NCI-H524 treated with DMSO at 0.1 percent for 48 hours (cell line): ENCODE data around the gene IFTAP.
A peak's percentile ranks its signal among the peaks of the same experiment; 100 is the strongest.
"Not testable (repeated sequence)": the region's sequence is repeated elsewhere in the genome, so short reads cannot be mapped to it uniquely, and the experiment has no call there.

Source experiments
- DNase-seq: peaks from one replicate; lab custom pipeline; 2025; lab: John Stamatoyannopoulos, UW

Gene IFTAP

DNA sequence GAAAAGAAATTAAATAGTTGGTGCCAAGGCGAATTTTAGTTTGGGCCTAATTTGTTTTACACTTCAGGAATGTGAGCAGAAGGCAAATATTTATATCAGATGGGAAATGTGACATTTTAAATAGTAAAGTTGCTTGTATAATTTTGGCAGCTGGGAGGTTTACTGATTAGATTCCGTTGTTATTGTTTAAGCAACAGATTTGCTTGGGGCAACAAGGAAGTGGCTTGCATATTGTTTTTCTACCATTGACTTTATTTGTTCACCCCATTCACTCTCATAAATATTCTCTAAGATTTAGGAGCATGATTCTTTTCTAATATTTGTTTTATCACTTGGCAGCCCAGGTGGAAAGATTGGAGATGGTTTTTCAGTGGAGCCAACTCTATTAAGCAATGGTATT lies 44.3 kb downstream of the IFTAP start:
- DNase-seq: no peak

GRCh38 chr11:36657610-36658267 lies 63.4 kb downstream of the IFTAP start:
- no peak for DNase-seq

- not testable (repeated sequence) for DNase-seq
Observed at GRCh38 chr11:36661359-36661758, 67.1 kb downstream of the IFTAP start.

- no peak for DNase-seq
Observed at GRCh38 chr11:36672815-36673450, 78.6 kb downstream of the IFTAP start.

- DNase-seq: not testable (repeated sequence)
Observed at GRCh38 chr11:36679547-36679946, 85.2 kb downstream of the IFTAP start.

DNA sequence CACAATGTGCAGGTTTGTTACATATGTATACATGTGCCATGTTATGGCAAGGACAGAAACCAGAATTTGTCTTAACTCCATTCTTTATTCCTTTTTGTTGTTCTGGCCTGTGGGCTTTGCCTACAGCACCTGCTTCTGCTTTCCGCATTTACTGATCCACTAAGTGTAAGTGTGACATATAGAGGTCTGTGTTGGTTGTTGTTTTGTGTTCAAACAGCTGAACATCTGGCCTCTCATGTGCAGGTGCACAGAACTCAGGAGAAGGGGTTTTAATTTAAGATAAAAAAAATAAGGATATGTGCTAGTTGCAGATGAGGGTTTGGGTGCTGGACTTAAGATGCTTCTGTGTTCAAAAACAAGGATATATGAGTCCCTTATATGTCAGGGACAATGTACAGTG lies 89.5 kb downstream of the IFTAP start:
- DNase-seq: no peak

GRCh38 chr11:36684840-36685801 lies 90.8 kb downstream of the IFTAP start:
- no peak for DNase-seq

- DNase-seq: no peak
Observed at GRCh38 chr11:36688132-36688531, 93.8 kb downstream of the IFTAP start.

DNA sequence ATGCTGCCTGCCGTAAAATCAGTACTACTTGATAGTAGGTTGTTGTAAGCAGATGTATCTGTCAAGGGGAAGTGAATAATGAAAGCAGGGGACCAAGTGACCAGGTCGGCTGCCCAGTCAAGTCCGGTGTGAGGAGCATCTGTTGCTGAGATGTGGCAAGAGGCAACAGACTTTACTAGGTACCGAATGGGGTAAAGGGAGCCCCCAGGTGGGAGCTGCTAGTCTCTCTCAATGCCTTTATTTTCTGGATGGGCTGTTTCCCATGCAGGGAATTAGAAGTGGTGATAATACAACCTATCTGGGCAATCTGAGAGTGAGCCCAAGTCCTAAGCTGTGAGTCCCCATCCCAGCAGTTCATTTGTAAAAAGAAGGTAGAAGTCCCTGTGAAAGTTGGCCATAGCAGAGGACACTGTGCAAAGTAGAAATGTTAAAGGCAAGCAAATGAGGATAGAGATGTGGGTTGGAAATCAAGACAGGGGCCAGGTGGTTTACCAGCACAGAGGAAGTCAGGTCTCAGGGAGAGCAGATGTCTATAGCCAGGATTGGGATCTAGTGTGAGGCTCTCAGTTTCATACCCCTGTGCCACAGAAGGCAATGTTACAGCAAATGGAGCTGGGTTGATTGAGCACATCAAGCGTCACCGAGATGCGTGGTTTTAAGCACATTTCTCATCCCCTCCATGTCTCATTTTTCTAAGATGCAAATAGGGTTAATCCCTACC lies 94.4 kb downstream of the IFTAP start:
- DNase-seq: no peak

GRCh38 chr11:36689442-36689841 lies 95.1 kb downstream of the IFTAP start:
- DNase-seq: no peak

- no peak for DNase-seq
Observed at GRCh38 chr11:36692704-36693103, 98.4 kb downstream of the IFTAP start.

- DNase-seq: no peak
Observed at GRCh38 chr11:36693139-36693843, 99.0 kb downstream of the IFTAP start.

DNA sequence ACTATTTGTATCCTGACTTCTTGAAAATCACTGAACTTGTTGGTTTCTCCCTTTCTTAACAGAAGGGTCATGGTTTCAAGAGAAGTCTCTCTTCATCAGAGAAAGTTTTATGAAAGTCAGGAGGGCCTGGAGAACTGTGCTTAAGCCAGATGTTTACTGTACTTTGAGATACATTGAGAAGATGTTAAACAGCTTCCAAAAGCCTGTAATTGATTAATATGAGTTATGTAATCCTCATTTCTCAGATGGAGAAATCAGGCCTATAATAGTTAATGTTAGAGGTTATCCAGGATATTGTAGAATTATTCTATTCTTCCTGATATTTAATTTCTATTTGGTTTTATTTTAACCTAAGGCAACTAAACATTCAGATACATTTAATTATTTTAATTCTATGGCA lies 100.8 kb downstream of the IFTAP start:
- no peak for DNase-seq

DNA sequence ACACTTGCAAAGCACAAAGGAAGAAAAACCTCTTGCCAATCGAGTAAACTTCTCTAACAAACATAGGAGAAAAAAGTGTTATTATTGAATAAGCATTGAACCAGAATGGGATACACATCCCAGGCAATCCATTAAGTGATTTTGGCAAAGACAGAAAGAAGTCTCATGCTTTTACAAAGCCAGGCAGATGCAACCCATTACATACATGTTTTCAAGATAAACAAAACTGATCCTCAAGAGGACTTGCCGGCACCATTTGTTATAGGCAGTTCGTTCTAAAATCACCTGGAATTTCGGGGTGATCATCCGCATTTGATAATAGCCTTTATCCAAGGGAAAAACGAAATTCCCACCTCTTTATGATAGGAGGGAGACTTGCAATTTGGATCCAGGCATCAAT lies 101.3 kb downstream of the IFTAP start:
- no peak for DNase-seq

GRCh38 chr11:36696550-36696949 lies 102.2 kb downstream of the IFTAP start:
- DNase-seq: no peak

GRCh38 chr11:36699271-36699670 lies 105.0 kb downstream of the IFTAP start:
- DNase-seq: no peak

GRCh38 chr11:36700246-36700645 lies 105.9 kb downstream of the IFTAP start:
- DNase-seq: no peak

GRCh38 chr11:36702330-36703054 lies 108.2 kb downstream of the IFTAP start:
- DNase-seq: peak; percentile 36

DNA sequence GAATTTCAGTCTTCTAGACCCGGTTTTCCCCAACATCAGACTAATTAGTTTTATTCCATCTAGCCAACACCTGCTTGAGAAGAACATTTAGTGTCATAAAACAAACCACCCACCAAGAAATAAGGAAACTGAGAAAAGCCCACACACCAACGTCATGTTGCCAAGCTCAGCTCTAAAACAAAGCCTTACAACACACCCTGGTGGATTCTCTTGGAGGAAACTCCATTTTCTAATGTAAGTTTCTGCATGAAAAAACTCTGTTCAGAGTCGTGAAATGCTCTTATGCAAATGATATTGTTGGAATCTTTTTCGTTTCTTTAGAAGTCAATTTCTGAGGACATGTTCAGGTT lies 108.7 kb downstream of the IFTAP start:
- no peak for DNase-seq
